Epithelial cell of prostate (primary cell): ENCODE results near the gene WWC2.
"Not testable (repeated sequence)": the region's sequence is repeated elsewhere in the genome, so short reads cannot be mapped to it uniquely, and the experiment has no call there.

ENCODE experiments used
- DNase-seq: peaks from one replicate; pipeline ENCODE4 v3.0.0-alpha.2; 2011; ENCODE audit warnings: low read depth, low spot score
- H3K27ac ChIP-seq: fragments of 450-650 bp; 2 replicates; pipeline ENCODE4 v1.5.1; 2017; ENCODE audit warnings: mild to moderate bottlenecking

Gene WWC2

GRCh38 chr4:183190900-183191527 is 92.0 kb downstream of the WWC2 start:
- DNase-seq = no peak
- no peak overlapping the region for H3K27ac ChIP-seq

DNA sequence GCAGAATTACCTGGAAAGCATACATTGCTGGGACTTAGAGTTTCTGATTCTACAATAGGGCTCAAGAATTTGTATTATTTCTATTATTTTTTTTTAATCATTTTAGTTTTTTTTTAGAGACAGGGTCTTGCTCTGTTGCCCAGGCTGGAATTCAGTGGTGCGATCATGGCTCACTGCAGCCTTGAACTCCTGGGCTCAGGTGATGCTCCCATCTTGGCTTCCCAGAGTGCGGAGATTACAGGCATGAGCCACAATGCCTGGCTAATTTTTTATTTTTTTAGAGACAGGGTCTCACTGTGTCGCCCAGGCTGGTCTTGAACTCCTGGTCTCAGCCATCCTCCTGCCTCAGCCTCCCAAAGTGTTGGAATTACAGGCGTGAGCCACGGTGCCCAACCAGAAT is 92.6 kb downstream of the WWC2 start:
- H3K27ac ChIP-seq = no peak overlapping the region
- DNase-seq = no peak

- no peak overlapping the region for H3K27ac ChIP-seq
Observed at GRCh38 chr4:183192571-183192970, 93.5 kb downstream of the WWC2 start.

DNA sequence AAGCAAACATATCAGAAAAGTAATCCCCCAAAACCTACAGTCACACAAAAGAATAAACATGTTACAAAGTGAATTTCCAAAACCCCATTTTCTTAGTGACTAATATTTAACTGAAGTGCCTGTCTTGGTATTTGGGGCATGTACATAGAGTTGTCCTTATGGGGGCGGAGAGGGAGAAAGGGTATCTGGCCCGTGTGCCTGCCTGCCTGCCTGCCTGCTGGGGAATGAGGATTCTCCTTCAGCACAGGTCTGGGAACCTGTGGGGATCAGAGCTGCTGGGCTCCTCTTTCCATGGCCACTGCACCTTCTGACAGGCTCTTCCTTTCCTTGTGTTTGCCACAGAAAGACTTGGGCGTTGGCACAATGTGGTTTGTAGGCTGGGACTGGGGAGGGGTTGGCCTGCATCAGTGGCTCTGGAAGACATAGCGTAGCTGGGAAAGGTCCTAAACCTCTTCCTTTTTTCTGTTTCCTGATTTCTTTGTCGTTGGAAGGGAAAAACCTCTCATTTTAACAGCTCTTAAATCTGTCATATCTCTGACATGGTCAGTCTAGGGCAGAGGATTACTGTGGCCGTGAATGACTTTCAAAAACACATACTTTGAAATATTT is 94.8 kb downstream of the WWC2 start:
- H3K27ac ChIP-seq, DNase-seq: not testable (repeated sequence)

More at GRCh38 chr4:183192571-183192970, 93.5 kb downstream of the WWC2 start:
- DNase-seq = no peak

GRCh38 chr4:183195534-183195933 is 96.5 kb downstream of the WWC2 start:
- no peak overlapping the region for H3K27ac ChIP-seq
- no peak for DNase-seq

DNA sequence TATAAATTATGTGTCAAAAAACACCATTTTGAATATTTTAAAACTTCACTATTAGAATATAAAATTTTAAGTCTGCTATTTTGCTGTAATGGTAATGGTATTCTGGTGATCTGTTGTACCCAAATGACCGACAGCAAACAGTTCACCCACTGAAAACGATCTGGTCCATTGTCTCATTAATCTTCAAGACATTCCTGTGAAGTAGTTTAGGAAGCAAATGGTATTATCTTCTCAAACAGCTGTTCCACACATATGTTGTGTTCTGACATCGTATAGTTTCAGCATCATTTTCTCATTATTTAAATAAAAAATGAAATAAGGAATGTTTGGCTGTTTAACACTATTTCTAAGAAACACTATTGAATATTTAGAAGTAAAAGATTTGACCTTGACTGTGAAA is 98.1 kb downstream of the WWC2 start:
- H3K27ac ChIP-seq = no peak overlapping the region
- no peak for DNase-seq

DNA sequence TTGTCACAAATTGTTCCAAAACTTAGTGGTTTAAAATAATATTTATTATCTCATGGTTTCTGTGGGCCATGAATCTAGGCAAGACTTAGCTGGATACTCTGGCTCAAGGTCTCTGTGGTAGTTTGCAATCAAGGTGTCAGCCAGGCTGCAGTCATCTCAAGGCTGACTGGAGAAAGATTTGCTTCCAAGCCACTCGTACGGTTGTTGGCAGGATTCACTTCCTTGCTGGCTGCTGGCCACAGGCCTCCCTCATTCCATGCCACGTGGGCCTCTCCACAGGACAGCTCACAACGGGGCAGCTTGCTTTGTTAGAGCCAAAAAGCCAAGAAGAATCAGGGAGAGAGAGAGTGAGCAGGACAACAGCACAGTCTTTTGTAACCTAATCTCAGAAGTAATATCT is 101.4 kb downstream of the WWC2 start:
- peak; percentile 68 for DNase-seq
- peak overlapping the region; percentile 60 for H3K27ac ChIP-seq

GRCh38 chr4:183201331-183201730 is 102.3 kb downstream of the WWC2 start:
- DNase-seq = peak; percentile 65
- peak overlapping the region; percentile 60 for H3K27ac ChIP-seq

- H3K27ac ChIP-seq = no peak overlapping the region
- DNase-seq = no peak
Observed at GRCh38 chr4:183202523-183202922, 103.5 kb downstream of the WWC2 start.

DNA sequence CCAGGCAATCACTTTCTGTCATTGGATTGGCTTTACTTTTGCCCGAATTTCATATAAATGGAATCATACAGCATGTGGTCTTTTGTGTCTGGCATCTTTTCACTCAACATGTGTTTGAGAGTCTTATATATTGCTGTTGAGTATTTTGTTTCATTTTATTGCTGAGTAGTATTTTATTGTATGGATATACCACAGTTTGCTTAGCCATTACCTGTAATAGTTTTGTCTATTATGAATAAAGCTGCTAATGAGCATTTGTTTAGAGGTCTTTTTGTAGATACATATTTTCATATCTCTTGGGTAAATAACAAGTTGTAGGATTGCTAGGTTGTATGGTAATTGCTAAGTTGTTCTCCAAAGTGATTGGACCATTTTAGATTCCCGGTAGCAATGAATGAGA is 105.7 kb downstream of the WWC2 start:
- no peak overlapping the region for H3K27ac ChIP-seq
- DNase-seq = no peak

DNA sequence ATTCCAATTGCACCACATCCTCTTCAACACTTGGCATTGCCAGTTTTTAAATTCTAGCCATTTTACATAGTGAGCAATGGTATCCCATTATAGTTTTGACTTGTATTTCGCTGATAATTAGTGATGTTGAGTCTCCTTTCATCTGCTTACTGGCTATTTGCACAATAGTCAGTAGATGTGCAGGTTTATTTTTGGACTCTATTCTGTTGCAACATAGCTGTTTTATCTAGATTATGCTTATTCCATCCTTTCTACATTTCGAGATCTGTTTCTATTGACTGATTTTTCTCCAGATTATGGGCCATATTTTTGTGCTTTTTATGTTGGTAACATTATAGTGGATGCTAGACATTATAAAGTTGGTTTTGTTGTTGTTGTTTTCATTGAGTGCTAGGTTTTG is 106.1 kb downstream of the WWC2 start:
- H3K27ac ChIP-seq = no peak overlapping the region
- DNase-seq = no peak

- DNase-seq = no peak
- H3K27ac ChIP-seq = no peak overlapping the region
Observed at GRCh38 chr4:183205709-183206108, 106.7 kb downstream of the WWC2 start.

- no peak for DNase-seq
- no peak overlapping the region for H3K27ac ChIP-seq
Observed at GRCh38 chr4:183211533-183211932, 112.5 kb downstream of the WWC2 start.

DNA sequence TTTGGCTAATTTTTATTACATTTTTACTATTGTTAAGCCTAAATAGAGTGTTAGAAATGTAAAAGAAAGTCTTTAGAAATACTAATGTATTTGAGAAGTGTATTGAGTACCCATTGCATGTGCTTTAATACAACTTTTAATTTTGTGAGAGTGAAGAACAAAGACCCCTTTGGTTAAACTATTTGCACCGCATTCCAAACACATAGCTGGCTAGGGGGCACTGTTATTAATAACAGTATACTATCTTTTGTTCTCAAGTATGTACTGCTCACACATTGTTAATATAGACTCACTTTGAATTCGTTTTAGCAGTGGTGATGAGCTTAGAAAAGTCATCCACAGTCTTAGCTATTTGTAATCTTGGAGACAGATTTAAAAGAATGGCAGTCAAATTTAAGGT is 114.9 kb downstream of the WWC2 start:
- H3K27ac ChIP-seq = no peak overlapping the region
- DNase-seq = no peak

DNA sequence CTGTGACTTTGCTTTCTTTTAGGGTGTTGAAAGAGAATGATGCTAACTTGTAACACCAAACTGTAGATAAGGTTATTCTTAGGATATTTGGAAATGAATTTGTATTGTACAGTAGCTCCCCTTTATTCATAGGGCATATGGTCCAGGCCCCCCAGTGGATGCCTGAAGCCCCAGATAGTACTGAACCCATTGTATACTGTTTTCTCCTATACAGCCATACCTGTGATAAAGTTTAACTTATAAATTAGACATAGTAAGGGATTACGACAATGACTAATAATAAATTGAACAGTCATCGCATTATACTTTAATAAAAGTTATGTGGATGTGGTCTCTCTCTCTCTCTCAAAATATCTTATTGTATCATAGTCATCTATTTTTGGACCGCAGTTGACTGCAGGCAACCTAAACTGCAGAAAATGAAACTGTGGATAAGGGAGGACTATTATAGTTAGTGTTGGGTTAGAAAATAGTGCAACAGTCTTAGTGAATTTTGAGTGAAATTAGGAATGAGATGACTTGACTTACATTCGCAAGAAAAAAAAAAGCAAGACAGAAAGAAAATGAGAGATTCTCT is 115.9 kb downstream of the WWC2 start:
- DNase-seq = no peak
- H3K27ac ChIP-seq = no peak overlapping the region

DNA sequence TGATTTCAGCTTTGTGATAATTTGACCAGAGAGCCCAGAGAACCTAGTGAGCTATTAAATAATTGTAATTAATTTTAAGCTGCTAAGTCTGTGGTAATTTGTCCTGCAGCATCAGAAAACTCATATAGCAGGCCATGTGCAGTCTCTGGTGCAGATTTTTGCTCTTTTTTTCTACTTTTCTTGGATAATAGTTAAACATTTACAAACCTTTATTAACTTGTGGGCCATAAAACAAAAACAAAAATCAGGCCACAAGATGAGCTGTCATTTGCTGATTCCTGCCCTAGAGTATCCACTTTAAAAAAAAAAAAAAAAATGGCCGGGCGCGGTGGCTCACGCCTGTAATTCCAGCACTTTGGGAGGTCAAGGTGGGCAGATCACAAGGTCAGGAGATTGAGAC is 121.2 kb downstream of the WWC2 start:
- H3K27ac ChIP-seq = no peak overlapping the region
- no peak for DNase-seq

DNA sequence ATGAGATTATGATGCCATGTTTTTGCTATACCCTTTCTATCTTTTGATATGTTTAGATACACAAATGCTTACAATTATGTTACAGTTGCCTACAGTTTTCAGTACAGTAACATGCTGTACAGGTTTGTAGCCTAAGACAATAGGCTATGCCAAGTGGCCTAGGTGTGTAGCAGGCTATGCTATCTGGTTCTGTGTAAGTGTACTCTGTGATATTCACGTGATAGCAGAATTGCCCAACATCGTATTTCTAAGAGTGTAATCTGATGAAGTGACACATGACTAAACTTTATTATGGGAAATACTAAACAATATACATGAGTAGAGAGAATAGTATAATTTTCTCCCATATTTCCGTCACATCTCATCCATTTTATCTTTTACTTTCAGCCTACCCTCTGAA is 124.0 kb downstream of the WWC2 start:
- no peak for DNase-seq
- H3K27ac ChIP-seq = no peak overlapping the region

DNA sequence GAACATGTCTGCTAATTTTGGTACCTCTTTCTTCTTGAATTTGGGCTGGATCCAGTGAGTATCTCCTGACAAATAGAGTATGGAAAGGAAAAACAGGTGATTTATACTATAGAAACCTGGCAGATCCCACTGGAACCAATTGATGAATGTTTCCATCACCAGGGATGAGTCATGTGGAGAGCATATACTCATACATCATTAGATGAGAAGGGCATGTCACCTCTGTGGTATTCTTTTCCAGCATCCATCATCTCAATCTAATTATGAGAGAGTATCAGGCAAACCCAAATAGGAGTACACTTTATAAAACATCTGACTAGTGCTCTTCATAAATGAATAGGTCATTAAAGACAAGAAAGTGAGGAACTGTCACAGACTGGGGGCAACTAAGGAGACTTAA is 130.3 kb downstream of the WWC2 start:
- no peak overlapping the region for H3K27ac ChIP-seq
- DNase-seq = peak; percentile 6

DNA sequence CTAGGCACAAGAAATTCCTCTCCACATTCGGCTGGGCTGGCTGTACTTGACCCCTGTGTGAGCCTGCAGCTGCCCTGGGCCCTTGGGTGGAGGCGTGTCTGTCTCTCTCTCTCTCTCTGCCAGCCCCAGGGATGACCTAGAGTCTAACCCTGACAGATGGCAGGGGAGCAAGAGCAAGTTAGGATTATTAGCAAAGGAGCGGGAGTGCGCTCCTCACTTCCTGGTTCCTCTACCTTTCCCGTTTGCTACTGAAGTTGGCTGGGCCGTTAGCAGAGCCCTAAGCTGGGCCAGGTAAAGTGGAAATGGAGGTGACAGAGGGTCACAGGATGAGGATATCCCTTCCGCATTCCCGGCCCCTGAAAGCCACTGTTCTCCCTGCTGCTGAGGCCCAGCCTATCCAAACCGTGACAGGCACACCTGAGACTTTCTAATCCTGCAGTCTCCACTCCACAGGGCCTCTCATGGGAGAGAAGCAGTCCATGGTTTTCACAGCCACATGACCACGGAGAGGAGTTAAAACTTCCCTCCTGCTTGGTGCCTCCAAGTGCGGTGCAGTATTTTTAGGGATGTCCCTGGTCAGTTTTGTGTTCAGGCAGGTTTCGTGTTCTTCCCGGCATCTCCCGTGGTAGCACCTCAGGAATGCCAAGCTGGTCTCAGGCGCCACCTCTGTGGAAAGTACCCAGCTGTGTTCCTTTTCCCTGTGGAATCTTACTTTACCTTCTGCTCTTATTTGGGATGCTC is 141.7 kb downstream of the WWC2 start:
- H3K27ac ChIP-seq = no peak overlapping the region
- DNase-seq = no peak

- H3K27ac ChIP-seq = no peak overlapping the region
- DNase-seq = peak; percentile 37
Observed at GRCh38 chr4:183241322-183241640, 142.2 kb downstream of the WWC2 start.

DNA sequence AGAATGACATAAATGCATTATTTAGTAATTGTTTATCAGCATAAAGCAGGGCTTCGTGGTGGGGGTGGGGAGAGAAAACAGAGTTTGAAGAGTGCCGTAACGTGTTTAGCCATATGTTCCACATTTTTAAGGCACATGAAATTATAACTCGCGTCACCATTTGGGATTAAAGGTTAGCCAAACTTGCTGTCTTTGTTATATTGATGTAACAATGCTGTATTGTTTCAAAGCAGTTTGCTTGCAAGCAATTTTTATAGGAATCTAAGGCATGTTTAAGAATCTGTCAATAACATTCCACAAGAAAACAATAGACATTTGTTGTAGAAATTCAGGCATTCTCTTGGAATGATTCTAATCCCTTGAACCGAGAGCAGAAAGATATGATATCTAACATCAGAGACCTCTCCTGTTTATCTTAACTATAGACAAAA is 142.7 kb downstream of the WWC2 start:
- no peak overlapping the region for H3K27ac ChIP-seq
- DNase-seq = no peak
